ENCODE results near the gene TACC2.

Gene TACC2

GRCh38 chr10:122241836-122242235 is 252.9 kb downstream of the TACC2 start:
- no peak overlapping the region for H3K4me3 ChIP-seq (ENCODE audit: low read depth, low read length, poor library complexity, severe bottlenecking)
- no peak overlapping the region for H3K27ac ChIP-seq (ENCODE audit: low read depth, low read length, poor library complexity, severe bottlenecking)
- H3K4me2 ChIP-seq (ENCODE audit: low read length): no peak overlapping the region
- TF ChIP-seq CTCF (IDR thresholded peaks at IDR 0.05; ENCODE audit: low read length) (no peak), EZH2 (IDR thresholded peaks at IDR 0.05; ENCODE audit: borderline replicate concordance, low read length) (no peak)
- H3F3A ChIP-seq (ENCODE audit: insufficient read depth, low read length): no peaks in the 10 kb centered on the region
- no peaks in the 10 kb centered on the region for H3K9me2 ChIP-seq (ENCODE audit: low read depth, low read length)
- no peaks in the 10 kb centered on the region for H3K4me1 ChIP-seq (ENCODE audit: insufficient read depth, low read length, severe bottlenecking)
- no peak overlapping the region for H3K9ac ChIP-seq (ENCODE audit: low read length)
- H3K27me3 ChIP-seq (ENCODE audit: insufficient read depth, low read length): no peaks in the 10 kb centered on the region
- no peaks in the 10 kb centered on the region for H3K9me3 ChIP-seq (ENCODE audit: low read length)
- H3K79me2 ChIP-seq (ENCODE audit: insufficient read depth, low read length): no peaks in the 10 kb centered on the region
- H2AFZ ChIP-seq (ENCODE audit: low read length): no peak overlapping the region
- H3K36me3 ChIP-seq (ENCODE audit: insufficient read depth, low read length): no peaks in the 10 kb centered on the region
- H4K20me1 ChIP-seq (ENCODE audit: insufficient read depth, low read length): no peaks in the 10 kb centered on the region

- H3K79me2 ChIP-seq (ENCODE audit: insufficient read depth, low read length): no peaks in the 10 kb centered on the region
- no peak overlapping the region for H3K9ac ChIP-seq (ENCODE audit: low read length)
- H3K9me3 ChIP-seq (ENCODE audit: low read length): no peaks in the 10 kb centered on the region
- no peak overlapping the region for H3K4me2 ChIP-seq (ENCODE audit: low read length)
- no peak overlapping the region for H3K27ac ChIP-seq (ENCODE audit: low read depth, low read length, poor library complexity, severe bottlenecking)
- H3K4me1 ChIP-seq (ENCODE audit: insufficient read depth, low read length, severe bottlenecking): no peaks in the 10 kb centered on the region
- no peaks in the 10 kb centered on the region for H3F3A ChIP-seq (ENCODE audit: insufficient read depth, low read length)
- H2AFZ ChIP-seq (ENCODE audit: low read length): no peak overlapping the region
- no peaks in the 10 kb centered on the region for H3K9me2 ChIP-seq (ENCODE audit: low read depth, low read length)
- H3K4me3 ChIP-seq (ENCODE audit: low read depth, low read length, poor library complexity, severe bottlenecking): no peak overlapping the region
- TF ChIP-seq EZH2 (IDR thresholded peaks at IDR 0.05; ENCODE audit: borderline replicate concordance, low read length) (no peak), CTCF (IDR thresholded peaks at IDR 0.05; ENCODE audit: low read length) (no peak)
- H3K36me3 ChIP-seq (ENCODE audit: insufficient read depth, low read length): no peaks in the 10 kb centered on the region
- no peaks in the 10 kb centered on the region for H3K27me3 ChIP-seq (ENCODE audit: insufficient read depth, low read length)
- no peaks in the 10 kb centered on the region for H4K20me1 ChIP-seq (ENCODE audit: insufficient read depth, low read length)
Observed at GRCh38 chr10:122243550-122243949, 254.6 kb downstream of the TACC2 start.

- Histone ChIP-seq H3K27ac (ENCODE audit: low read depth, low read length, poor library complexity, severe bottlenecking) (no peak overlapping the region), H3K9me2 (ENCODE audit: low read depth, low read length) (no peaks in the 10 kb centered on the region), H3K4me3 (ENCODE audit: low read depth, low read length, poor library complexity, severe bottlenecking) (no peak overlapping the region), H3F3A (ENCODE audit: insufficient read depth, low read length) (no peaks in the 10 kb centered on the region), H3K4me2 (ENCODE audit: low read length) (no peak overlapping the region), H2AFZ (ENCODE audit: low read length) (no peak overlapping the region), H3K9ac (ENCODE audit: low read length) (no peak overlapping the region), H3K79me2 (ENCODE audit: insufficient read depth, low read length) (no peaks in the 10 kb centered on the region), H3K27me3 (ENCODE audit: insufficient read depth, low read length) (no peaks in the 10 kb centered on the region), H3K4me1 (ENCODE audit: insufficient read depth, low read length, severe bottlenecking) (no peaks in the 10 kb centered on the region), H3K9me3 (ENCODE audit: low read length) (no peaks in the 10 kb centered on the region), H4K20me1 (ENCODE audit: insufficient read depth, low read length) (no peaks in the 10 kb centered on the region), H3K36me3 (ENCODE audit: insufficient read depth, low read length) (no peaks in the 10 kb centered on the region)
- TF ChIP-seq CTCF (IDR thresholded peaks at IDR 0.05; ENCODE audit: low read length) (no peak), EZH2 (IDR thresholded peaks at IDR 0.05; ENCODE audit: borderline replicate concordance, low read length) (no peak)
Observed at GRCh38 chr10:122244001-122244975, 255.3 kb downstream of the TACC2 start.
